T-helper 1 cell treated with Interleukin-12 subunit alpha and Interleukin-12 subunit beta and Interleukin-4 antibody, amounts not matched to agents 30 ng/mL and 1 ng/mL, for 36 hours (primary cell): Measurements from ENCODE around the gene ALKBH4. TPM values are rescaled to one million over a fixed set of nuclear protein-coding genes. Genes with fewer than 3 reads are reported as not detected.

Experiments
- intact Hi-C: fragments of 100-400 bp; cut with micrococcal nuclease; formaldehyde crosslinking; loops from one replicate; pipeline ENCODE4 v1.15.1; 2024
- total RNA-seq: library from RNA; stranded (reverse); gene quantifications from 2 replicates; pipeline ENCODE4 v1.2.3, GENCODE V29; 2022

The ALKBH4 gene
- total RNA-seq, 1 donor from 2014 or later, result 11.4 TPM

DNA sequence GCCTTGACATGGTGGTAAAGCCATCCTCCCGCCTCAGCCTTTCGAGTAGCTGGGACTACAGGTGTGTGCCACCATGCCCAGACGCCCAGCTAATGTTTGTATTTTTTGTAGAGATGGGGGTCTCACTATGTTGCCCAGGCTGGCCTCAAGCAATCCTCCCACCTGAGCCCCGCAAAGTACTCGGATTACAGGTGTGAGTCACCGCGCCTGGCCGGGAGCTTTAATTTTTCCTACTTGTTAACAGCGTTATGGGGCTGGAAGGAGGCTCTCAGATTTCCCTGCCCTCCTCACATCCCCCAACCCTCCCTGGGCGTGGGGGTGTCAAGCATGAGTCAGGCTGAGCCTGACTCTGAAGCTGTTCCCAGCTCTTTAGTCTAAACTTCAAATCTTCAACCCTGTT, 8.3 kb downstream of the ALKBH4 start:
- intact Hi-C loops, result no loop called here

- intact Hi-C loops, result no loop called here
Measured at GRCh38 chr7:102455596-102455995, 9.1 kb downstream of the ALKBH4 start.

- intact Hi-C loops, result loop anchor here (5.0 kb wide), 1 partner anchor 178 kb away; no protein-coding TSS in a partner anchor
Measured at GRCh38 chr7:102454932-102455331, 9.7 kb downstream of the ALKBH4 start.

DNA sequence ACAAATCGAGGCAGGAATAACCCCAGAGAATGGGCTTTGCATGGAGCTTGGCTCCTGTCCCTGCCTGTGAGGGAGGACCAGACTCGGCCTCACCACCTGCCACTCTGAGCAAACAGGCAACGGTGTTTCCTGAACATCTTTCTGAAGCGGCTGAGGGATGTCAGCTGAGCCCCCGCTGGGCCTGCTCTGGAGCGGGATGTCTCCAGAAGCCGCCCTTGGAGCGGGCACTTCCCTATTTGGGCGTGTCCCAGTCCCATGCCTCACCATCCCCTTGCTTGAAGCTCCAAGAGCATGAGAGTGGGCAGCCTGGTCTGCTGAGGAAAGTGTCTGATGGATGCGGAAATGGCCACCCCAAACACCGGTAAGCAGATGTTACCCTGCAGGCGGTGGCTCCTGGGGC, 10.2 kb downstream of the ALKBH4 start:
- intact Hi-C loops, result loop anchor here (5.0 kb wide), 1 partner anchor 177 kb away; no protein-coding TSS in a partner anchor

DNA sequence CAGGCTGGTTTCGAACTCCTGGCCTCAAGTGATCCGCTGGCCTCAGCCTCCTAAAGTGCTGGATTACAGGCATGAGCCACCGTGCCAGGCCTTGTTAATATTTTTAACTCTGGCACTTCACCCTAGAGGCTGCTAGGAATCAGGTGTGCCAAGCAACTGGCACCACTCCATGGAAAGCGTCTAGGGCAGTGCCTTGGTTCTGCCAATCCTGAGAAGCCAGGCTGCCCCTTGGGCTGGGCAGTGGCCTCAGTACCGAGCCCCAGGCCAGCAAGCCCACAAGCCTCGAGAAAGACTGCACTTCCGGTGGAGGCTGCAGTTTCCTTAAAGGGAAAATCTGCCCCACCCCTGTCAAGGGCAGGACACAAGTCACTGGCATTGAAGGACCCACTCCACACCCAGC, 11.3 kb downstream of the ALKBH4 start:
- intact Hi-C loops, result loop anchor here (5.0 kb wide), 1 partner anchor 176 kb away; no protein-coding TSS in a partner anchor

DNA sequence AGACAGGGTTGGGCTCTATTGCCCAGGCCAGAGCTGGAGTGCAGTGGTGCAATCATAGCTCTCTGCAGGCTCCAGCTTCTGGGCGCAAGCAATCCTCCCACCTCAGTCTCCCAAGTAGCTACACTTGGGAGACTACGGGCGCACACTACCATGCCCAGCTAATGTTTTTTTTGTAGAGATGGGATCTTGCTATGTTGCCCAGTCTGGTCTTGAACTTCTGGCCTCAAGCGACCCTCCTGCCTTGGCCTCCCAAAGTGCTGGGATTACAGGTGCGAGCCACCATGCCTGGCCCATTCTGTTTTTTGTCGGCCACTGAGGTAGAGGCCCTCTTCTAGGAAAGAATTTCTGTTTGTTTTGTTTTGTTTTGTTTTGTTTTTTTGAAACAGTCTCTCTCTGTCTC, 12.2 kb downstream of the ALKBH4 start:
- intact Hi-C loops, result loop anchor here (5.0 kb wide), 1 partner anchor 175 kb away; no protein-coding TSS in a partner anchor

GRCh38 chr7:102451371-102452054, 13.2 kb downstream of the ALKBH4 start:
- intact Hi-C loops, result loop anchor here (5.0 kb wide), 1 partner anchor 174 kb away; no protein-coding TSS in a partner anchor

DNA sequence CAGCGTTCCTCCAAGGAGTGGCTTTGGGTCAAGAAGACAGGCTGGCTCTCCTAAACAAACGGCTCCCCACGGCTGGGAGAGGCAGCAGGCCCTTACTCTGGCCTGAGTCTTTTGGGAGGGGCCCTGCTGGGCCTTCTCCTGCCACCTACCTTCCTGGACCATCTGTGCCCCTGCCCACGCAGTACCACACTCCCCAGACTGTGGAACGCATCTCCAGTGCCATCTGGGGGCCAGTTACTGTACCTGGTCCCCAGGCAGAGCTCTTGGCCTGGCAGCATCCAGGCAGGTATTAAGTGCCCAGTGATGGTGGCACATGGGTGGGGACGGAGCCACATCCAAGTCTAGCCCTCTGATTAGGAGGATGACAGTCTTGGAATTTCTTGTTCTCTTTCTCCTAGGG, 14.4 kb downstream of the ALKBH4 start:
- intact Hi-C loops, result loop anchor here (1.0 to 5.0 kb wide), 4 partner anchors 17 to 173 kb away; no protein-coding TSS in a partner anchor

- intact Hi-C loops, result no loop called here
Measured at GRCh38 chr7:102449136-102449535, 15.5 kb downstream of the ALKBH4 start.

DNA sequence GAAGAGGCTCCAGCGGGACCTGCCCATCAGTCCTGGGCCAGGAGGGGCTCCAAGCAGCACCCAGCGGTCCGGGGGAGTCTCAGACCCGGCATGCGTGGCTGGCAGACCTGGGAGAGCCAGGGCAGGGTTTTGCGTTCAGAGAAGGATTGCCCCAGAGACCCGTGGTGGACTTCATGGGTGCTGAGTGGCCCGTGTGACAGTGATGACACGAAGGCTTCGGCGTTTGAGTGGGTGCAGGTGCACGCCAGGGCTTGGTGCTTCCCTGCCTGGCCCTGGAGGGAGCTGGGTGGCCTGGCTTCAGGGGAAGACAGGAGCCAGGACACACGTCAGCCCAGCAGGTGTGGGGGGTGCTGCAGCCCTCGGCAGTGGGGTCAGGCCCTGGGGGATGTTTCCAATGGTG, 17.4 kb downstream of the ALKBH4 start:
- intact Hi-C loops, result no loop called here

DNA sequence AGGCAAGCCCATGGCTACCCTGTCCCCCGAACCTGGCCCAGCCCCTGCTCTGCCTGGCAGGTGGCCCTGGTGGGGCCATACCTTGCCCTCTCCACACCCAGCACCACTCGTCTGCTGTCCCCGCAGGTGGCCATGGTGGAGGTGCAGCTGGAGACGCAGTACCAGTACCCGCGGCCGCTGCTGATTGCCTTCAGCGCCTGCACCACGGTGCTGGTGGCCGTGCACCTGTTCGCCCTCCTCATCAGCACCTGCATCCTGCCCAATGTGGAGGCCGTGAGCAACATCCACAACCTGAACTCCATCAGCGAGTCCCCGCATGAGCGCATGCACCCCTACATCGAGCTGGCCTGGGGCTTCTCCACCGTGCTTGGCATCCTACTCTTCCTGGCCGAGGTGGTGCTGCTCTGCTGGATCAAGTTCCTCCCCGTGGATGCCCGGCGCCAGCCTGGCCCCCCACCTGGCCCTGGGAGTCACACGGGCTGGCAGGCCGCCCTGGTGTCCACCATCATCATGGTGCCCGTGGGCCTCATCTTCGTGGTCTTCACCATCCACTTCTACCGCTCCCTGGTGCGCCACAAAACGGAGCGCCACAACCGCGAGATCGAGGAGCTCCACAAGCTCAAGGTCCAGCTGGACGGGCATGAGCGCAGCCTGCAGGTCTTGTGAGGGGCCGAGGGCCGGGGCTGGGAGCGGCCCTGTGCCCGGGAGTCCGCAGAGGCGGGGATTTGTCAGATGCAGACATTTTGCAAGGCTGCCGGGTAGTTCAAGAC, 18.1 kb downstream of the ALKBH4 start:
- intact Hi-C loops, result no loop called here

DNA sequence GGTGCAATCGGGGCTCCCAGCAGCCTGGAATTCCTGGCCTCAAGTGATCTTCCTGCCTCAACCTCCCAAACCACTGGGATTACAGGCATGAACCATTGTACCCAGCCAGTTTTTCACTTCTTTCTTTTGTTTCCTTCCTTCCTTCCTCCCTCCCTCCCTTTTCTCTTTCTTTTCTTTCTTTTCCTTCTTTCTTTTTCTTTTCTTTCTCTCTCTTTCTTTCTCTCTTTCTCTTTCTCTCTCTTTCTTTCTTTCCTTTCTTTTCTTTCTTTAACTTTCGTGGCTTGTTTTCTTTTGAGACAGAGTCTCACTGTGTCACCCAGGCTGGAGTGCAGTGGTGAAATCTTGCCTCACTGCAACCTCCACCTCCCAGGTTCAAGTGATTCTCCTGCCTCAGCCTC, 19.0 kb downstream of the ALKBH4 start:
- intact Hi-C loops, result no loop called here

DNA sequence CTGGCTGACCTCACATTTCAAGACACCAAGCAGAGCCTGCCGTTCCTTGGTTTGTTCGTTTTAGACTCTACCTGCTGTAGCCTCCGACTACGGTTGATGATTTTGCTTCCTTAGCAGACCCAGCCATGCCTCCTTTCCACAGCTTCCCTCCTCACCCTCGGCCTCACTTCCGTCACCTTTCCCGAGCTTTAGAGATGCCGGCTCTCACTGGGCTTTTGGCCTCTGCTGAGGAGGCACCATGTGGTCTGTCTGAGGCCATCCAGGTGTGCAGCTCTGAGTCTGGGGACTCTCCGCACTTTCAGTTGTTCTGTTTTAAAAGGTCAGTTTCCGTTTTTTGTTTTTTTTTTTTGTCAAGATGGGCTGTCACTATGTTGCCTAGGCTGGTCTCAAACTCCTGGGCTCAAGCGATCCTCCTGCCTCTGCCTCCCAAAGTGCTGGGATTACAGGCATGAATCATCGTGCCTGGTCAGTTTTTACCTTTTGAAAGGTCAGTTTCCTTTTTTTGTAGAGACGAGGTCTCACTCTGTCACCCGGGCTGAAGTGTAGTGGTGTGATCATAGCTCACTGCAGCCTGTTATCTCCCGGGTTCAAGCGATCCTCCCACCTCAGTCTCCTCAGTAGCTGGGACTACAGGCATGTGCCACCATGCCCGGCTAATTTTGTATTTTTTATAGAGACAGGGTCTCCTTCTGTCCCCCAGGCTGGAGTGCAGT, 19.5 kb downstream of the ALKBH4 start:
- intact Hi-C loops, result no loop called here

GRCh38 chr7:102439963-102440795, 24.5 kb downstream of the ALKBH4 start:
- intact Hi-C loops, result no loop called here

DNA sequence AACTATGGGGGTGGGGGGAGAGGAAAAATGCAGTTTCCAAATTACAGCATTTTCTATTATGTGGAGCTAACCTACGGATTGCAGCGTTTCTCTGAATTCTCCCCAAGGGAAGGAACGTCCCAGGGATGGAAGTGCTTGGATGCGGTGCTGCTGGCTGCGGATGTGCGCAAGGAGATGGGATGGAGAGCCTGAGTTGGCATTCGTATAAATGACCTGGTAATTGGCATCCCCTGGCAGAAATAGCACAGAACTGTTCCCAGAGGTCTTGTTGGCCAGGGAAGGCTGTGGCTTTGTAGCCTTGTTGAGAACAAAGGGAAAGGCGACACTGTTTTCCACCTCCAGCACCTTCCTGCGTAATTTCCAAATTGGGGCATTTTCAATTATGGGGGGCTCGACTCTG, 28.5 kb downstream of the ALKBH4 start:
- intact Hi-C loops, result no loop called here

DNA sequence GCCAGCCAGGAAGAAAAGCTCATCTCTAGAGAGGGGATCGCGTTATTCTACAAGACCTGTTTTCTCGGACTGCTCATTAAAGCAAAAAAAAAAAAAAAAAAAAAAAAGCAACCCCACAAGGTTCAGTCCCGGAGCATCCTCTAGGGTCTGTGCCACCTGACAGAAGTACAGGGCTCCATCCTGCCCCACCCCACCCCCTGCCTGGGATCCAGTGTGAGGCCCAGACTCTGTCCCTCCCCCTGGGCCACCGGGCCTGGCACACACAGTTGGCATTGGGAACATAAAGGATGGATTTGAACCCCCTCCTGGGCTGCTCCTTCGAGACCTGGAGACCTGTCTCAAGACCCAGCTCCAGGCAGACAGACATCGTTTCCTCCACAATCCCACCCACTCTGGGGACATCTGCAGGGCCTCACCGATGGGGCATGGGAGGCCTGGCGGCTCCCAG, 30.6 kb downstream of the ALKBH4 start:
- intact Hi-C loops, result loop anchor here (1.0 to 5.0 kb wide), 3 partner anchors 18 to 72 kb away; no protein-coding TSS in a partner anchor

DNA sequence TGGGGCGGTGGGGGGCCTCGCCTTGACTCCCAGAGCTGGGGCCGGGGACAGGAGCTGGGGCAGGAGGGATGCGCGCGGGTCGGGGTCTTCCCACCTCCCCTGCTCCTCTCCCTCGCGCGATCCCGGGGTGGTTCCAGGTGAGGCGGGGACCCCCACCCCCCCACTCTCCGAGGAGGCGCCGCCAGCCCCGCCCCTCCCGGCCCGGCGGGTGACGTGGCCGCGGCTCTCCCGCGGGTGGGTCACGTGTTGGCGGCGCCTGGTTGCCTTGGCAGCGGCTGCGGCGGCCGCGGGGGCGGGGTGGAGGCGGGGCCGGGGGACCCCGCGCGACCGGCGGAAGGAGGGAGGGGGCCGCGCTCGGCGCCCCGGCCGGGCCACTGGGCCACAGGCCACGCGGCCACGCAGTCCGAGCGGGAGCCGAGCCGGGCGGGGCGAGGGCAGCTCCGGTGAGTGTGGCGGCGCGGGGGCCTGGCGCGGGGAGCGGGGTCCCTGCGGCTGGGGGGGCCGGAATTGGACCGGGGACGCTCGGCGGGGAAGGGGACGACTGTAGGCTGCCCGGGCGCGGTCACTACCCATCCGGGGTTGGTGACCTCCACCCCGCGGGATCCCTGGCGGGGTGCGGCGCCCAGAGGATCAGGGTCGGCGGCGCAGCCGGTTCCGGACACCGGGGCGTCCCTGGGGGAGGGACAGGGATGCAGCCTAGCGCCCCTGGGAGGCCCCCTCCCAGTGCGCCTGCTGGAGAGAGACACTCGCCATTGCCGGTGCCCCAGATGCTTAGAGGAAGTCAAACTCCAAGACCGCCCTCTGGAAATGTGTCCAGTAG, 31.2 kb downstream of the ALKBH4 start, which contains the start of gene ORAI2:
Gene ORAI2, plus strand, starts transcription at position 357 of the 820 bp plus-strand sequence. CDS start 5,382 bp downstream, outside the sequence.
- intact Hi-C loops, result loop anchor here (1.0 to 5.0 kb wide), 4 partner anchors 8 to 71 kb away; no protein-coding TSS in a partner anchor

- intact Hi-C loops, result loop anchor here (1.0 to 5.0 kb wide), 3 partner anchors 7 to 70 kb away; partner anchors contain the start of genes ALKBH4 and LRWD1
Measured at GRCh38 chr7:102432442-102433218, 32.0 kb downstream of the ALKBH4 start.
